Stimulated activated CD8-positive, alpha-beta memory T cell treated with anti-CD3 and anti-CD28 coated beads, Interleukin-2, amount 100 ng/mL, for 48 hours (primary cell): ENCODE measurements around the gene CCNJL.
"Not testable (repeated sequence)": the region's sequence is repeated elsewhere in the genome, so short reads cannot be mapped to it uniquely, and the experiment has no call there.

ENCODE experiments used
- DNase-seq, 2 donors: peaks; one replicate each; pipeline ENCODE4 v3.0.0-alpha.2; 2020; ENCODE audit warnings: low read depth in 2 of 2

The CCNJL gene

DNA sequence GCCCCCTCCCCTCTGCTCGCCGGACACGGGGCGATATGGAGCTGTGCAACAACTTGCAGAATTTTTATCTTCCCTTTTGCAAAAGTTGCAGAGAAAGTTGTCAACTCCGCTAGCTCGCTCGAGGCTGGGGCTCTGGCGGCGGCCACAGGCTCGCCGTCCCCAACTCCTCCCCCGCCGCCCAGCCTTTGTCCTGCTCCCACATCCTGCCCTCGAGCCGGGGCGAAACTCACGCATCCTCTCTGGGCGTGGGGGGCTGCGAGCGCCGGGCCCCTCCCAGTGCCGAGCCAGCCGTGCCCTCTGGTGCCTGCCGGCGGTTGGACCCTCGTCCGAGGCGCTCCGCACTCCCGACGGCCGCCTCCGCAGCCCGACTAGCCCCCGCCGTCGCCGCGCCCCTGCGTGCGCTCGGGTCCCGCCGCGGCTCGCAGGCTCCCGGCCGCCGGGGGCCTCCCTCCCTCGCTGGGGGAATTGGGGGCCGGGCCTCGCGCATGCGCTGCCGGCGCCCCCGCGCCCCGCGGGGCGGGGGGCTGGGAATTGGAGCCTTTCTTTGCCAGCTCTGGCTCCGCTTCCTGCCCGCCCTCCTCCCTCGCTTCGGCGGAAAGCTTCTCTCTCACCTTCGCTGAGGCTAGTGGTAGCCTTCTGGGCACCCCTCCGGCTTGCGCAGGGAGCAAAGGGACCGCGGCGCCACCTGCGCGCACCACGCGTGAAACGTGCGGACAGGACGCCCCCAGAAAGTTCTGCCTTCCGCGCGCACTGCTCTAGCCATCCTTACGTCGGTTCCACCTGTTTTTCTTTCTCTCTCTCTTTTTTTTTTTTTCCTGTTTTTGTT lies at the start of gene CCNJL:
TSS of gene CCNJL (minus strand) at position 431 of the 826 bp plus-strand sequence. CDS start 641 bp downstream, outside the sequence.
- DNase-seq: no peak

DNA sequence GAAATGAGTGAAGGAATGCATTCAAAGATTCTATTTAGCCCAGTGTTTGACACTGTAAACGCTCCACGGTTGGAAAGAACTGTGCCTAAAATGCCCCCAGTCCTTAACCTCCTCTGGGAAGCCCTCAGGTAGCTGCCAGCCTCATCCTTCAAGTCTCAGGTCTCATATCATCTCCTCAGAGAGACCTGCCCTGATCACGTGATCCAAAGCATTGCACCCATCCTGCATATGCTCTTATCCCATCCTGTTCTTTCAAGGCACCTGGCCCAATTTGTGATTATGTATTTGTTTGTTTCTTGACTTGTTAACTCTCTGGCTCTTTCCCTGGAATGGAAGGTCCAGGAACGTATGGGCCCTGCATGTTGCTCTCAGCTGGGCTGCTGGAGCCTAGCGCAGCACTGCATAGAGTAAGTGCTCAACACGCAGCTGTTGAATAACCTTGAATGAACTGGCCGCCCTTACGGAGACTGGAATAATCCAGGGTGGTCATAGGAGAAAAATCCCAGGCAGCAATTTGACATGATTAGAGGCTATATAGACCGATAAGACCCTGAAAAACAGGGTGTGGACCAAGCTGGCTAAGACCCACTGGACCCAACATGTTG lies 49.4 kb upstream of the CCNJL start:
- DNase-seq: no peak

- DNase-seq: no peak
Observed at GRCh38 chr5:160360310-160360709, 47.9 kb upstream of the CCNJL start.

DNA sequence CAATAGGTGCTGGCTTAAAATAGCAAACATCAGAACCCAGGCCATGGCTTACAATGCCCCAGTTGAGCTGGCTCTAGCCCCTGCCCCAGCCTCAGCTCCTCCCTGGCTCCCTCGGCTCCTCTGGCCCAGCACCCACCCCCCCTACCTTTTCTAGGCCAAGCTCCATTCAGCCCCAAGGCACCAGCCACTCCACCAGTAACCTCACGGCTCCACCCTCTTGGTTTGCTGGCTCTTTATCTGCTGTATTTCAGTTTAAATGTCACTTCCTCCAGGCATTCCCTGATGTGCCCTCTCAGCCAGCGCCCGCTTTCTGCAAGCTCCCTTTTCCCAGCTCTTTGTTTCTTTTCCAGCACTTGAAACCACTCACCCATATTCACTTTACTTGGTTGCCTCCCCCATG lies 47.5 kb upstream of the CCNJL start:
- DNase-seq: no peak

- no peak for DNase-seq
Observed at GRCh38 chr5:160359242-160359641, 46.9 kb upstream of the CCNJL start.

DNA sequence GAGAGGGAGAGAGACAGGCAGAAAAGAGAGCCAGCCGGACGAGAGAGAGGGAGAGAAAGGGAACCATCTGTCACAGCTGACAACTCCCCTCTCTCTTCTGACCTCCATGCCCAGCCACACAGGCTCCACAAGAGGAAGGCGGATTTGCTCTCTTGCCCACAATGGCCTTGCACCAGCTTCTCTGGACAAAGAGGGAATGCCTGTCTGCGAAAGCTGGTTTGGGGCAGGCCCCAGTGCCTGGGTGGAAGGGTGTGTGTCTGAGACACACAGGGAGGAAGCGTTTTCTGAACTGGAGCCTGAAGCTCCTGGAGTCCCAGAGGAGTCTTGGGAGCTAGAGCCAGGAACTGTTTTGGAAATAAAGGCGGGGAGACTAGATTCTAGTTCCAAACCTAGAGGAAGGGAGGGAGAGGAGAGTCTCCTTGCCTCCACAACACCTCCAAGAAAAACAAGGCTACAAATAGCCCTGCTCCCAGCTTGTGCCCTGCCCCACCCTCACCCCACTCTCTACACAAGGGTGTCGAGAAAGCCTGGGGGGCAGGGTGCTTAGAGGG lies 45.6 kb upstream of the CCNJL start:
- no peak for DNase-seq

- no peak for DNase-seq
Observed at GRCh38 chr5:160357394-160357793, 45.0 kb upstream of the CCNJL start.

GRCh38 chr5:160356550-160357347 lies 44.4 kb upstream of the CCNJL start:
- no peak for DNase-seq

DNA sequence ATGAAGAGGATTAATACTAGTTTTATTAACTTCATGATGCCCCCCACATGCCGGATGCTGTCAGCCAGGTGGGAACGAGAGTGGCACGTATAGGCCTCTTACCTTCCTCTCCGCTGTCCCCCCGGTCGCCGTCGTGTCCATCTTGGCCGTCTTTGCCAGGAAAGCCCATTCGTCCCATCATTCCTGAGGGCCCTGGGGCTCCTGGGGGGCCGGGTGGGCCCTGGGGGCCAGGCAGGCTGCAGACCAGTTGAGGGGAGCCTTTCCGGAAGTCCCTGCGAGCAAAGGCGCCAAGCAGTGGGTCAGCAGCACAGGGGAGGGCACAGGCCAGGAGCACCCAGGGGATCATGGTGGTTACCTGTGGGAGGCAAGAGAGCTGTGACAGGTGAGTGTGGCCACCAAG lies 42.3 kb upstream of the CCNJL start:
- no peak for DNase-seq

GRCh38 chr5:160353379-160353778 lies 41.0 kb upstream of the CCNJL start:
- no peak for DNase-seq

DNA sequence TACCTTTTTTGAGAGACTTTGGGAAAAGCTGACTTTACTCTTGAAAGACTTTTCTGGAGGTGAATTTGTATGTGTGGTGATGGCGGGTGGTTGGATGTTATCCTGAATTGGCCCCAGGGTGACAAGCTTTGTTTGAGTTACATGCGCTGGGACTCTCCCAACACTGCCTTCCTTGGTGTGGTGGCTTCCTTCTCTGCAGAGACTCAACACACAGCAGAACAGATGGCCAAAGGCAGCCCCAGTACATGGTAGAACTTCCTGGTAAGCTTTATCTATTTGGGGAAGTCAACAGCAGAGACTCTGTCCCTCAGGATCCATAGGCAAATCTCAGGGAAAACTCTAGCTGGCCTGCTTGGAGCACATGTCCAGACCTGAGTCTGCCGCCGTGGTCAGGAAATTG lies 39.9 kb upstream of the CCNJL start:
- DNase-seq: no peak

- no peak for DNase-seq
Observed at GRCh38 chr5:160349935-160350303, 37.6 kb upstream of the CCNJL start.

DNA sequence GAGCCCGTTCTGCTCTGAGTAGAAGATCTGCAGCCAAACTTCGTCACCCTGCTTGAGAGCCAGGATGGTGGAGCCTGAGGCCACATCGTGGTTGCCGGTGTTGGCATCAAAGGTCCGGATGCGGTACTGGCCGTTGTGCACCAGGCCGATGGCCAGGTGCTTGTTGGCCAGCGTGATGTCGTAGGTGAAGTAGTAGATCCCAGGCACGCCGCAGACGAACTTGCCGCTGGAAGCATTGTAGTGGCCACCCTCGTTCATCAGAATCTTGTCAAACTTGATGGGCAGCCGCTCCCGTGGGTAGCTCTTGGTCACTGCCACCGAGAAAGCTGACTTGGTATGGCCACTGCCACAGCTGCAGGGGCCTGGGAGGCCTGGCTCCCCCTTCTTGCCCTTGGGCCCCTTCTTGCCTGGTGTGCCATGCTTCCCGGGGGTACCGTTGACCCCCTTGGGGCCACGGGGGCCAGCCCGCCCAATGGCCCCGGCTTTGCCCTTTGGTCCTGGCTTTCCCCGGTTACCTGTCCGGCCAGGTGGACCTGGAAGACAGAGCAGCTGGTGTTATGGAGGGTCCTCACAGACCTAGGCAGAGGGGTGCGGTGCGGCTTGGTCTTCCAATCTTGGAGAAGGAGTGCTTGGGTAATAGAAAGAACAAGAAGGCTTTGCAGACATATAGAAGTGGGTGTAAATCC lies 37.0 kb upstream of the CCNJL start:
- no peak for DNase-seq

GRCh38 chr5:160348080-160348479 lies 35.7 kb upstream of the CCNJL start:
- no peak for DNase-seq

- no peak for DNase-seq
Observed at GRCh38 chr5:160347448-160347847, 35.1 kb upstream of the CCNJL start.

DNA sequence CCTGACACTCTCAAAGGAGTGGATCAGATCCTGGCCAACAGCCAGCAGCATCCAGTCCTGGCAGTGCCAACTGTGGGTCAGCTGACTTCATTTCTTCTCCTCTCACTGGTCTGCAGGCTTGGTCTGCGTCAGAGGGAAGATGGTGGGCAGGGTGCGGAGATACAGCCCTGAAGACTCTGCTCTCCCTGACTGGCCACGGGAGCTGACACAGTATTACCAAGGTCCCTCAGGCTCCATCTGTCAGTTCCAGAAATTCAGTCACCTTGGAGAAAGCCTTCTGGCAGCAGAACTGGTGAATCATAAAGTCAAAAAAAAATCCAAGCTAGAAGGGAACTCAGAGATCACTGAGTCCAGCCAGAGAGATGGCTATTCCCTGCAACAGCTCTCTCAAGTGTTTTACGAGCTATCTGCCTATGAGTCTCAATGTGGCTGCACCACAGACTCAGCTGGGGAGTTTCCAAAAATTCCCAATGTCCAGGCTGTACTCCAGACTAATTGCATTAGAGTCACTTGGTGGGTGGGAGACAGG lies 30.1 kb upstream of the CCNJL start:
- no peak for DNase-seq

DNA sequence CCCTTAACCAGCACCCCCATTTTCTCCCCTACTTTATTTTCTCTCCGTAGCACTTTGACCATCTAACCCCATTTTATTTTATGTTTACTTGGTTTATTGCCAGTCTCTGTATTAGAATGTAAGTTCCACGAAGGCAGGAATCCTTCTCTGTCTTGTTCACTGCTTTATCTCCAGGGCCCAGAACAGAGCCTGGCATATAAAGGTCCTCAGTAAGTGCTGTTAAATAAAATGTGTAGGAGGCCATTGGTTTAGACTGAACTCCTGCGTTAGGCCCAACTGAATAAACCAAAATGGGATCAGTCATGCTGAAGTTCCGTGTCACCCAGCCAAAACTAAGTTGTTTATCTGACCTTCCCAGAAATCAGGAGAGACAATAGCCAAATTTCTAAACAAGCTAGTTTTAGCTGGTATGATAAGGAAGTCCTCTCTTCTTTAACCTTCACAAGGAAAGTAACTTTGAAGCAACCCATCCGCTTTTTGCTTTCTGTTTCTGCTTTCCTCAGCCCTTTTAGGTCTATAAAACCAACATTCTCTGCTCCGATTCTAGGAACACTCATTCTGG lies 29.0 kb upstream of the CCNJL start:
- DNase-seq: no peak

DNA sequence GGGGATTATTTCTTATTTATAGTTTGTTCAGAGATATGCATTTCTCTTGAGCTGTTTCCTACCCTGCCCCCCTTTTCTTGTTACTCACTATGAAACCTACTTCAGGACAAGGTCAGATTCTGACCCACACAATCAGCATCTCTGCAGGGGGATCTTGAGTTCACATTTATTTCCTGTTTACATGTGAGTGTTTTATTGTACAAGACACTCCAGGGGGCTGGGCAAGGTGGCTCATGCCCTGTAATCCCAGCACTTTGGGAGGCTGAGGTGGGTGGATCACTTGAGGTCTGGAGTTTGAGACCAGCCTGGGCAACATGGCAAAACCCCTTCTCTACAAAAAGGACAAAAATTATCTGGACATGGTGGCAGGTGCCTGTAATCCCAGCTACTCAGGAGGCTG lies 28.1 kb upstream of the CCNJL start:
- not testable (repeated sequence) for DNase-seq

- no peak for DNase-seq
Observed at GRCh38 chr5:160339406-160340130, 27.2 kb upstream of the CCNJL start.

GRCh38 chr5:160334716-160335115 lies 22.4 kb upstream of the CCNJL start:
- not testable (repeated sequence) for DNase-seq
